Bone marrow (tissue), 2 donors: ENCODE results near the gene KRTAP10-7.
"Not testable (repeated sequence)": the region's sequence is repeated elsewhere in the genome, so short reads cannot be mapped to it uniquely, and the experiment has no call there.

Experiments
- DNase-seq, 2 donors: peaks; one replicate each; lab custom pipeline; 2025; lab: John Stamatoyannopoulos, UW

KRTAP10-7 gene, protein sequence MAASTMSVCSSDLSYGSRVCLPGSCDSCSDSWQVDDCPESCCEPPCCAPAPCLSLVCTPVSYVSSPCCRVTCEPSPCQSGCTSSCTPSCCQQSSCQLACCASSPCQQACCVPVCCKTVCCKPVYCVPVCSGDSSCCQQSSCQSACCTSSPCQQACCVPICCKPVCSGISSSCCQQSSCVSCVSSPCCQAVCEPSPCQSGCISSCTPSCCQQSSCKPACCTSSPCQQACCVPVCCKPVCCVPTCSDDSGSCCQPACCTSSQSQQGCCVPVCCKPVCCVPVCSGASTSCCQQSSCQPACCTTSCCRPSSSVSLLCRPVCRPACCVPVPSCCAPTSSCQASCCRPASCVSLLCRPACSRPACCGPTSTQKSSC

DNA sequence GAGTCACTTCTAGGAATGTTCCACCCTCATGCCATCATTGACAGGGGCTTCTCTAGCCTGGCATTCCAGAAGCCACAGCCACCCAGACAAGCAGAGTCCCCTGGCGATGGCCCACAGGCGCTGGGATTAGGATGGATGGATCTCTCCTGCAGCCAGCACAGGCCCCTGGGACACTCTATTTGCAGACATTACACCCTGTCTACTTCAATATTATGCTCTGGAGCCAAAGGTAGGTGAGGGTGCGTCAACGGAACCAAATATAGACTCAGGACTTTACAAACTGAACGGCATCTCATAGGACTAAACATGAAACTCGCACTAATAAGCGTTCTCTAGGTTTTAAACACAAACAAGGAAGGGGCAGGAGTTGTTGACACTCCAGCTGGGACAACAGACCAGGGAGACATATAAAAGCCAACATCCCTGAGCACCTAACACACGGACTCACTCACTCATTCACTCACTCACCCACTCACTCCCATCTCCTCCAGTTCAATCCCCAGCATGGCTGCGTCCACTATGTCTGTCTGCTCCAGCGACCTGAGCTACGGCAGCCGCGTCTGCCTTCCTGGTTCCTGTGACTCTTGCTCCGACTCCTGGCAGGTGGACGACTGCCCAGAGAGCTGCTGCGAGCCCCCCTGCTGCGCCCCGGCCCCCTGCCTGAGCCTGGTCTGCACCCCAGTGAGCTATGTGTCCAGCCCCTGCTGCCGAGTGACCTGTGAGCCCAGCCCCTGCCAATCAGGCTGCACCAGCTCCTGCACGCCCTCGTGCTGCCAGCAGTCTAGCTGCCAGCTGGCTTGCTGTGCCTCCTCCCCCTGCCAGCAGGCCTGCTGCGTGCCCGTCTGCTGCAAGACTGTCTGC, at the start of gene KRTAP10-7:
TSS of gene KRTAP10-7 (plus strand) at position 480 of the 861 bp plus-strand sequence. CDS start at position 505, 25 bp downstream.
- not testable (repeated sequence) for DNase-seq

DNA sequence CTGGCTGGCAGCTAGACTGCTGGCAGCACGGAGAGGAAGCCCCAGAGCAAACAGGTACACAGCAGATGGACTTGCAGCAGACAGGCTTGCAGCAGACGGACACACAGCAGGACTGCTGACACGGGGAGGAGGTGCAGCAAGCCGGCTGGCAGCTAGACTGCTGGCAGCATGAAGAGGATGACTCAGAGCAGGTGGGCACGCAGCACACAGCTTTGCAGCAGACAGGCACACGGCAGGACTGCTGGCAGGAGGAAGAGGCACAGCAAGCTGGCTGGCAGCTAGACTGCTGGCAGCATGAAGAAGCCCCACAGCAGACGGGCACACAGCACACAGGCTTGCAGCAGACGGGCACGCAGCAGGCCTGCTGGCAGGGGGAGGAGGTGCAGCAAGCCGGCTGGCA, 49.6 kb upstream of the KRTAP10-7 start:
- DNase-seq = no peak

DNA sequence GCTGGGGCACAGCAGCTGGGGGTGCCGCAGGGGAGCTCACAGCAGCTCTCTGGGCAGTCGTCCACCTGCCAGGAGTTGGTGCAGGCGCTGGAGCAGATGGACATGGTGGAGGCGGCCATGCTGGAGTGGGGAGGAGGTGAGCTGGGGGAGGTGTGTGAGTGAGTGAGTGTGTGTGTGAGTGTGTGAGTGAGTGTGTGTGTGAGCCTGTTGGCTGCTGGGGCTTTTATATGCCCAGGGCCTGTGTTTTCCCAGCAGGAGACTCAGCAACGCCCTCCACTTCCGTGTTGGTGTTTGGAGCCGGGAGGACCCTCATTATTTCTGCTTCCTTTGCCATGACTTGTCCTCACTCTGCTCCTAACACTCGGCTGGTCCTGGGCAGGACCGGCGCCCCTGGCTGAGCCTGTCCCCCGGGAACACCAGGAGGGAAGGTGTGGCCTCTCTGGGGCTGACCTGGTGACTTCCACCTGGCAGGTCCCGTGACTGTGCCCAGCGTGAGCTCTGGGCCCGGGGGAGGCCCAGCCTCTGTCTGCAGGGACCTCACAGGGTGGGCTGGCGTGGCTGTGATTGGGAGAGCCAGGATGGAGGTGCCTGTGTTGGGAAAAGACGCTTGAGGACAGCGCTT, 48.9 kb upstream of the KRTAP10-7 start, which contains the start of gene KRTAP10-2:
TSS of gene KRTAP10-2 (minus strand) at position 166 of the 622 bp plus-strand sequence. CDS start at position 119, 47 bp downstream.
- no peak for DNase-seq

DNA sequence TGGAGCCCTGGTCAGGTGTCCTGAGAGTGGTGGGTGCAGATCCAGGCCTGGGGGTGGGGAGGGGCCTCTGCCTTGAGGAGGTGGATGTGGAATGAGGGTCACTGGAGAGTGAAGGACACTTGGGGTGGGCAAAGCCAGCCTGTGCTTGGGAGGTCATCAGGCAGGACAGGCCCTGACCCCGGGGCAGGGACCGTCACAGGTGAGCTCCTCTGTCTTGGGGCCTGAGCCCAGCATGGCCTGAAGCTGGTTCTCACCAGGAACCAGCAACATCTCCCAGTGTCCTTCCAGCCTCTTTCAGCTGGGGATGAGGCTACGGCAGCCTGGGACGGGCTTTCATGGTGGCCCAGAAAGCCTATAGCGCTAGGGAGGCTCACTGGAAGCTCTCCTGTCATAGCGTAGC, 48.3 kb upstream of the KRTAP10-7 start:
- no peak for DNase-seq

DNA sequence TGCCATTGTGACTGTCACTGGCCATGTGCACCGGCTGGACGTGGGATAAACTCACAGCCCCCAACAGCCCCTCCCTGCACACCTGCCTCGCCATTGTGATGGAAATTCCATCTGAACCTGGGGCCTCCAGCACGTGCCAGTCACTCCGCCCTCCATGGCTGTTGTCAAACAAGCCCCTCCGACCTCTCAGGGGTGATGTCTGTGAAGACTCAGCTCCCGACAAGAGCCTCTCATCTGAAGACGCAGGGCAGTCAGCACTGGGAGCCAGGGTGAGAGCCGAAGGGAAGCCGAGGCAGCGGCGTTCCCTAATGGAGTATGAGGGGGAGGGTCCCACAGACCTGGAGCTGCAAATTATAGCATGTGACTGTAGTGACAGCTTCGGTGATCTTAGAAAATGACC, 47.7 kb upstream of the KRTAP10-7 start:
- DNase-seq = no peak

DNA sequence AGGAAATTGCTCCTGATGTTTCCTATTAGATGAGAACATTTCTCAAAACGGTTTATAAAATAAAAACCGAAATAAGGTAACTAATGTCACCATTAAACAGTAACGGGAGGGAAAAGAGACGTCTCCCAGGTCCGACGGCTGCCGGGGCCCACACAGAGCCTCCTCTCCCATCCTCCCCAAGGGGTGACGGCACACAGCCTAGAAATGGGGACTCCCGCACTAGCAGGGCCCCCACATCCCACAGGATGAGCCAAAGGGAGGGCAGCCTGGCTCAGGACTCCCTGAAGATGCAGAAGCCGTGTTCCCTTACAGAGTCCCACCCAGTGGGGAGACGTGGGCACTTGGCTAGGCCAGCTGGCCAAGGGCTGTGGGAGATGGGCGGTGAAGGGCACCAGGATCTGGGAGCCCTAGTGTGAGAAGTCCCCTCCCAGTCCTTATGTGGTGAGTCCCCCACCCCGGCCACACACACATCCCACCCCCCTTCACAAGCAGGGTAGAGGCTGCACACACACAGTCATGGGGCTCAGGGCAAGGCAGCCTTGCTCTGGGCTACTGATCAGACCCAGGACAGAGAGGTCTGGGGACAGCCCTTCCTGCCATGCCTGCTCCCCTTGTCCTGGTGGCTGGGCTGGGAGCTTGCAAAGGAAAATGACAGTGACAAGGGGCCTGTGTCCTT, 45.1 kb upstream of the KRTAP10-7 start:
- no peak for DNase-seq

DNA sequence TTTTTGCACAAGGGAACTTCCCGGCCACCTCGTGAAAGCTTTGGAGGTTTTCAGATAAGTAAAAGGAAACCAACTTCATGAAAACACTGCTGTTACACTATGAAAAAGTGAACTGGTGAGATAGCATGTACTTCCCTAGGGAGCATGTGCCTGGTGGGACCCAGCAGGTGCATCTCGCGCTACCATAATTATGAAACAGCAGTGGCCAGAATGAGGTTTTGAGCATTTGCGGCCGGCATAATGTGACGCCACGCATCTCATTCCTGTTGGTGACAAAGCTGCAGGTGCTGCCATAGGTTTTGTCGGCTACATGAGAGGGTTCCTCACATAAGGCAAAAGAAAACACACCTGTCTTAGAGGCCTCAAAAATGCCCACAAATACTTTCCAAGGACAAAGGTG, 43.5 kb upstream of the KRTAP10-7 start:
- no peak for DNase-seq

DNA sequence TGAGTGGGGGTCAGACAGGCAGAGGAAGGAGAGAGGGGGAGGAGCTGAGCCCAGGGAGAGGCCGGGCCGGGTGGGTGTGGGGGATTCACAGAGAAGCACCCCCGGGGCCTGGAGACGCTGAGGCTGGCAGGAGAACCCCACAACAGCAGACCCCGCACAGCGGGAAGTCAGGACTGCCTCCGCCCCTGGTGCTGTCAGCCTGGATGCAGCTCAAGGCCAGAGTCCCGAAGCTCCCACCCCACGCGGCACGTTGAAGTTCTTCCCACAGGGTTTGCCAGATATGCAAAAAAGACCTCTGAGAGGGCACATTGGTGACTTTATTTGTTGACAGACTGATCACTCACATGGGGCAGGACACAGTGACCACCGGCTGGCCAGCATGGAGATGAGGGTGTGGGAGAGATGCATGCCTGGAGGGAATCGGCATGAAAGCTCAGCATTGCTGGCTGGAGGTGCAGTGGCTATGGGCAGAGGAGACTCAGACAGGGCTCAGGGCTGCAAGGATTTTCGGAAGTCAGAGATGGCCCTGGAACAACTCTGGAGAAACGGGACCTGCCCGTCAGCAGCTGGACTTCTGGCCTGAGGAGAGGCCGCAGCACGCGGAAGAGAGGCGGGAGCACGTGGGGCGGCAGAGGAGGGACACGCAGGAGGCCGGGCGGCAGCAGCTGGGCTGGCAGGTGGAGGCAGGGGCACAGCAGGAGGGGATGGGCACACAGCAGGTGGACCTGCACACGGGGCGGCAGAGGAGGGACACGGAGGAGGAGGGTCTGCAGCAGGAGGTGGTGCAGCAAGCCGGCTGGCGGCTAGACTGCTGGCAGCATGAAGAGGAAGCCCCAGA, 42.7 kb upstream of the KRTAP10-7 start:
- DNase-seq = no peak

DNA sequence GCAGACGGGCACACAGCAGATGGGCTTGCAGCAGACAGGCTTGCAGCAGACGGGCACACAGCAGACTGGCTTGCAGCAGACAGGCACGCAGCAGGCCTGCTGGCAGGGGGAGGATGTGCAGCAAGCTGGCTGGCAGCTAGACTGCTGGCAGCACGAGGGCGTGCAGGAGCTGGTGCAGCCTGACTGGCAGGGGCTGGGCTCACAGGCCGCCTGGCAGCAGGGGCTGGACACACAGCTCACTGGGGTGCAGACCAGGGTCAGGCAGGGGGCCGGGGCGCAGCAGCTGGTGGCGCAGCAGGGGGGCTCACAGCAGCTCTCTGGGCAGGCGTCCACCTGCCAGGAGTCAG, 42.1 kb upstream of the KRTAP10-7 start:
- not testable (repeated sequence) for DNase-seq

DNA sequence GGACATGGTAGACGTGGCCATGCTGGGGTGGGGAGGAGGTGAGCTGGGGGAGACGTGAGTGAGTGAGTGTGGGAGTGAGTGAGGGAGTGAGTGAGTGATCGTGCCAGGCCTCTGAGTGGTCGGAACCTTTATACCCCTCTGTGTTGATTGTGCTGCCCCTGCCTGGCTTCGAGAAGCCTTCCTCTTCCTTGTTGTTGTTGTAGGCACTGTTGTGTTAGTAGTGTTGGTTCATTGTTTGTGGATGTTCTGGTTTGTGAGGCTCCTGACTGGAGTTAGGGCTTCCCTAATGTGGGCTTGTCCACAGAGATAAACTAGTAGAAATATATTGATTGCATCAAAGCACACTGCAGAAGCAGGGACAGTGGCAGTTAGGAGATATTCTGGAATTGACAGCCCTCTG, 41.7 kb upstream of the KRTAP10-7 start, which contains the start of gene KRTAP10-3:
TSS of gene KRTAP10-3 (minus strand) at position 101 of the 400 bp plus-strand sequence. CDS start at position 21, 80 bp downstream.
- DNase-seq = no peak

DNA sequence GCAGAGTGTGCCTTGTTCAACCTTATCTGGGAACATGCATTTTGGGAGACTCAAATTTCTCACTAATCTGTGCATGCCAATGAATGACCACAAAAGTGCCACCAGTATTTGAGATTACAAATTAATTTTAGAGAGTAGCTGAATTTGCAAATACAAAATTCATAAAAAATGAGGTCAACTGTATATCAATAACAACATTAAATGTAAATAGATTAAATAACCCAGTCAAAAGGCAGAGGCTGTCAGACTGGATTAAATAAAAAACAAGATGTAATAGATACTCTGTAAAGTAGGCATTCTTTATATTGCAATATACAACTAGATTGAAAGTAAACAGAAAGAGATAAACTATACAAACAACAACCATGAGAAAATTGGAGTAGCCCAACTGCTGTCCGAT, 36.3 kb upstream of the KRTAP10-7 start:
- DNase-seq = no peak

DNA sequence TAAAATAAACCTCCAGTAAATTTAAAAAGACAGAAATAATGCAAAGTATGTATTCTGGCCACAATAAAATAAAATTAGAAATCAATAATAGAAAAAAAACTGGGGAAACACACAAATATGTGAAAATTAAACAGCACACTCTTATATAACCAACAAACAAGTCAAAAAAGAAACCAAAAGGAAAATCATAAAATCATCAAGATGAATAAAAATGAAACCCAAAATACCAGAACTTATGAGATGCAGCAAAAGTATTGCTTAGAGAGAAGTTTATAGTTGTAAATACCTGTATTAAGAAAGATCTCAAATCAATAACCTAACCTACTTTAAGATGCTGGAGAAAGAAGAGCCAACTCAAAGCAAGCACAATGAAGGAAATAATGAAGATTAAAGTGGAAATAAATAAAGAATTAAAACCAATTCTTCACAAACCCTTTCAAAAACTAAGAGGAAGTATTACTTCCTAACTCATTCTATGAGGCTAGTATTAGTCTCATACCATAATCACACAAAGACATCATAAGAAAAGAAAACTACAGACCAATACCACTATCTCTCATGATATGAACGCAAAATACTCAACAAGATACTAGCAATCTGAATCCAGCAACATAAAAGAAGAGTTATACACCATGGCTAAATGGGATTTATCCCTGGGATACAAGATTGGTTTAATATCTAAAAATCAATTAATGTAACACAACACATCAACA, 35.4 kb upstream of the KRTAP10-7 start:
- no peak for DNase-seq

DNA sequence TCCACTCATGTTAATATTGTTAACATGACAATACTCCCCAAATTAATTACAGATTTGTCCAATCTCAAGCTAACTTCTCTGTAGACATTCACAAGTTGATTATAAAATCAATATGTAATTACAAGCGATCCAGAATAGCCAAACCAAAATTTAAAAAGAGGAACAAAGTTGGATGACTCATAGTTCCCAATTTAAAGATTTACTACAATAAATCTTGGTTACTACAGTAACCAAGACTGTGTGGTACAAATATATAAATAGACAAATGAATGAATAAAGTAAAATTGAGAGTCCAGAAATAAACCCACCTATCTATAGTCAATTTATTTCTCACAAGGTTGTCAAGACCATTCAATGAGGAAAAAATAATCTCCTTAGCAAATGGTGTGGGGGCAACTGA, 34.0 kb upstream of the KRTAP10-7 start:
- DNase-seq = peak in 1 of 2 donors; percentile 10

DNA sequence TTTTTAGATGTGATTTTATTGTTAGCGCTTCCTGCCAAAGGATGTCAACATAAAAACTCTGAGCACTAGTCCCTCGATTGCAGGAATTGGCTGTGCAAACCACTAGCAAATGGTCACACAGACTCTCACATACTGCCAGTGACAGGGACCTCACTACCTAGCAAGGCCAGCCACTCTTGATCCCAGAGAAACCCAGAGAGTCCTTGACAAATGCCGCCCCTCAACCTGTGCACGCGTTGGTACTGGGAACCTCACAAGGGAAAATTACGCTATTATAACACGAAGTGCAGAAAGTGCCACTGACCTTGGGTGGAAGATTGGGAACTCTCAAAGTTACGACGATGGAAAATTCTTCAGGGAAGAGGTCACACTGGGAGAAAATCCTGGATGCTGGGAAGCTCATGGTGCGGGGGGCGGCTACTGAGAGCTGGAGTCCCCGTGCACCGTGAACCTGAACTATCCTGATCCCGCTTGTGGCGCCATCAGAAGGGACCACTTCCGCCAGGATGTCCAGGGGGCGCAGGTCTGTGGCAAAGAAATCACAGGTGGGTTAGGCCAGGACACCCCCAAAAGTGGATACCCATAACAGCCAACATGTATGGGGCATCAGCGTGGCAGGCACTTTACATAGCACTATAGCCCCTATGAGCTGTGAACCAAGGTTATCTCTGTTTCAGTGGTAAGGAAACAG, 32.8 kb upstream of the KRTAP10-7 start:
- no peak for DNase-seq

DNA sequence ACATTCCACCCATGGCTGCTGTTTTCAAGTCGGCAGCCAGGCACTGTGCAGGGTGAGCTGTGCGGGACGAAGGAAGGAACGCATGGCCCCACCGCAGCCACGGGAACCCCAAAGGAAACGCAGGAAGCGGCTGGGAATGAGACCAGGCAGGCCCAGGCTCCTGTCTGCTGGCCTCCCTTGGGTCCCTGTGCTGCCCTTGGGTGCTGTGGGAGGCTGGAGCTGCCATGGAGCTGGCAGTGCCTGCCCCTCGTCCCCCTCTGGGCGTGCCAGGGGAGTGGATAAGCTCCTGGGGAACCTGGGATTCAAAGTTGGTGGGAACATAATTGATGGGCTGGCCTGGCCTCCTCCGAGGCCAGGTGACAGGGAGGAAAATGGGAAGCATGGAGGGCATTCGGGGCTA, 32.1 kb upstream of the KRTAP10-7 start:
- no peak for DNase-seq

DNA sequence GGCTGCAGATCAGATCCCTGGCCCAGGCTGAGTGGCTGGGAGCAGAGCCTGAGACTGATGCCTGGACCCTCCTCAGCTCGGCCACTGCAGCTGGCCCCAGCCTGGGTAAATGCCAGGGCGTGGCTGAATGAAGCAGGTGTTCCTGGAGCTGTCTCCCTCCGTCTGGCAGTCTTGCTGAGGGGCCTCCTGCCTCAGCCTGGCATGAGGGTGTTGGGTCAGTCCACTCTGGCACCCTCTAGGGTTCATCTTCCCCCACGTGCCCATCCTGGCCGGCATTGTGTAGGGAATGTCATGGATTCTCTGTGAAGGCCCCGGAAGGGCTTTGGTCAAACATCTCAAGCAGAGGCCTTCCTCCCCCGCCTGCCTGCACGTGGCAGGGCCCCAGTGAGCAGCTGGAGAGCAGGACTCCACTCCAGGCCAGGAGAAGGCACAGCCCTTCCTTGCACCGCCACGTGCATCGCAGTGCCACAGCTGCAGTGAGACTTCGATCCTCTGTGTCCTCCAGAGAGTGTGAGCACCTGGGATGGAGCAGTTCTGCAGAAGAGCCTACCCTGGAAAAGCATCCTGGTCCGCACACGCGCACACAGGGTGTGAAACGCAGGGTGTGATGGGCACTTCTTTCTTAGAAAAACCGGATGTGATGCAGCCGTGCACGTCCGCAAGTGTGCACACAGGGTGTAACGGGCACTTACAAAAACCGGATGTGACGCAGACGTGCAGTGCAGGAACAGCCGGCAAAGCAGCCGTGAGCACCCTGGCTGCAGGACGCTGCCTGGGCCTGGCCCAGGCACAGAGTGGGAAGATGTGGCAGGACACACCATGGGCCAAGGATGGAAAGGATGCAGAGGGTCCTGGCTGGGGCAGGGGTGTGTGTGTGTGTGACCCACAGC, 31.5 kb upstream of the KRTAP10-7 start:
- DNase-seq = no peak

DNA sequence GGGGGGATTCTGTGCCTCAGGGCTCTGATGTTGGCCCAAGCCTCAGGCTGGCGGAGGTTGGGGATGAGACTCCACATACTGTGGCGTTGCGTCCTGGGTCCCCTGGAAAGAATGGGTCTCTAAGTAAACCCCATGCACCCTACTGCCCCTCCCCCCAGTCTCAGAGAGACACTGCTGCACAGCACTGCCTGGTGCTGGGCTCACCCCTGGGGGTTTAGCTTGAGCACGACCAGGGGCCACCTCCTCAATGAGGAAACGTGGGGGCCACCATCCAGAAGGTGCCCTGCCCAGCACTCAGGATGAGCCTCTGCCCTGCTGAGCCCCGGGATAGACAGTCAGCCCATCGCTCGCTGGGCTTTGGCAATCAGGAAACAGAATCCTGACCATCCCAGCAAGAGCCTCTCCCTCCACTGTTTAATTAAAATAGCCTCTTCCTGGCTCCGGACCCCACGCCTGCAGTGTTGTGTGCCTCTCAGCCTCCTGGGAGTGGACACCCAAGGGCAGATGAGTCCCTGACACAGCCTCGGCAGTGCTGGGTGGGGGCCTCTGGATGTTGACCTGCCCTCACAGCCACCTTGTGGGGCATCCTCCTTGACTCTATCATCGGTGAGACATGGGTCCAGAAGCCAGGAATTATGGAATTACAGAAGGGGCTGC, 30.4 kb upstream of the KRTAP10-7 start:
- no peak for DNase-seq

DNA sequence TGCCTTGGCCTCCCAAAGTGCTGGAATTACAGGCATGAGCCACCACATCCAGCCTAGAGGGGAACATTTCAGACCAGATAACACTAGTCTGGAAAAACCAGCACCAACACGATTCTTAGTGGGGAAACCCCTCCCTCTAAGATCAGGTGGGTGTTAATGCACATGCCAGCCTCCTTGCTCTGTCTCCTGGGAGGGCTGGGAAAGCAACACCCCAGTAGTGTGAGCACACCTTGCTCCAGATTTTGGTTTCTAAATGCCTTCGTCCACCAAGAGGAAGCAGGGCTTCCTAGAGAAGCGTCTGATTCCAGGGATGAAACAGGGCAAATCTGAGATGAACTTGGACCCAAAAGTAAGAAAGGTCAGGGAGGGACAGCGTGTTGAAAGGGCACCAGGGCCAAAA, 29.1 kb upstream of the KRTAP10-7 start:
- no peak for DNase-seq
